HCT116 (cell line): ENCODE data around the gene PDIA2. TPM values are rescaled to one million over a fixed set of nuclear protein-coding genes. Genes with fewer than 3 reads are reported as not detected.

ENCODE experiments used
- ATAC-seq: fragments of 200-7000 bp; cut with Tn5 transposase; 2 replicates; pipeline ENCODE4 v1.9.1; 2020; ENCODE audit warnings: mild to moderate bottlenecking, moderate library complexity
- BruUV-seq: library from RNA; stranded (reverse); fragments of 400-500 nt; replicated peaks from 2 replicates; lab custom pipeline; 2021; lab: Mats Ljungman, UMichigan
- CTCF ChIA-PET: fragments of 300-600 bp; sonication (Branson Sonifier 250); formaldehyde crosslinking; loops from one replicate; lab custom pipeline; 2021; ENCODE audit warnings: antibody characterized with exemption; lab: Charles Lee
- POLR2A ChIA-PET: fragments of 300-600, 350-600 bp; sonication (Branson Sonifier 250); formaldehyde crosslinking; loops from one replicate; lab custom pipeline; 2021; ENCODE audit warnings: antibody characterized with exemption; lab: Charles Lee
- RAD21 ChIA-PET, 2 experiments: fragments of 300-600 bp; sonication (Branson Sonifier 250); formaldehyde crosslinking; loops; one replicate each; lab custom pipeline; 2023; ENCODE audit warnings: low total read pairs in 2 of 2; ENCODE audit not compliant: uncharacterized antibody in 2 of 2, unreplicated experiment in 2 of 2, low non-redundant PET in 1 of 2; lab: Charles Lee
- DNase-seq: peaks from one replicate; pipeline ENCODE4 v3.0.0-alpha.2; 2010; ENCODE audit warnings: low read depth, low spot score
- H2AFZ ChIP-seq: fragments of 200-600 bp; shearing (Covaris generic), sonication (generic); 2 replicates; pipeline ENCODE4 v1.6.1; 2017; ENCODE audit warnings: low read depth, mixed run types, mixed read lengths, antibody characterized with exemption, low read length; ENCODE audit not compliant: poor library complexity, severe bottlenecking
- H3K27ac ChIP-seq: 2 replicates; pipeline ENCODE4 v1.5.1; 2012; ENCODE audit warnings: low read depth, low read length
- H3K27me3 ChIP-seq: fragments of 200-600 bp; sonication (generic); 2 replicates; pipeline ENCODE4 v1.6.1; 2016; ENCODE audit warnings: mixed run types, low read length, mixed read lengths; ENCODE audit not compliant: insufficient read depth
- H3K36me3 ChIP-seq, 2 experiments: fragments of 200-500 bp in 1 of 2; fragments of 200-600 bp in 1 of 2; sonication (Bioruptor generic) in 1 of 2; sonication (generic) in 1 of 2; 2 replicates each; pipeline versions ENCODE4 v1.5.1 to v1.6.1; 2014 to 2016; ENCODE audit warnings: low read length in 2 of 2, inconsistent platforms in 1 of 2, mixed read lengths in 1 of 2, mixed run types in 1 of 2; ENCODE audit not compliant: insufficient read depth in 2 of 2, control insufficient read depth in 1 of 2
- H3K4me1 ChIP-seq, 2 experiments: fragments of 200-600 bp in 1 of 2; sonication (generic) in 1 of 2; 2 replicates each; pipeline versions ENCODE4 v1.5.1 to v1.6.1; 2012 to 2017; ENCODE audit warnings: low read length in 2 of 2, inconsistent platforms in 1 of 2, mild to moderate bottlenecking in 1 of 2, mixed read lengths in 1 of 2, mixed run types in 1 of 2, moderate library complexity in 1 of 2; ENCODE audit not compliant: insufficient read depth in 2 of 2, control insufficient read depth in 1 of 2
- H3K4me2 ChIP-seq: fragments of 200-600 bp; sonication (generic); 2 replicates; pipeline ENCODE4 v1.6.1; 2017; ENCODE audit warnings: mixed run types, low read length, mixed read lengths
- H3K4me3 ChIP-seq, 2 experiments: fragments of 200-600 bp in 1 of 2; sonication (generic) in 1 of 2; replicated peaks in 1 of 2; 2 replicates each; pipeline ENCODE4 v1.5.1; 2011 to 2016; ENCODE audit warnings: low read length in 2 of 2, control low read depth in 1 of 2, low read depth in 1 of 2, mild to moderate bottlenecking in 1 of 2, mixed read lengths in 1 of 2, mixed run types in 1 of 2
- H3K79me2 ChIP-seq: fragments of 200-600 bp; sonication (generic); 2 replicates; pipeline ENCODE4 v1.6.1; 2017; ENCODE audit warnings: mild to moderate bottlenecking, mixed run types, low read length, moderate library complexity, mixed read lengths; ENCODE audit not compliant: insufficient read depth
- H3K9ac ChIP-seq: fragments of 200-600 bp; sonication (generic); 2 replicates; pipeline ENCODE4 v1.6.1; 2016; ENCODE audit warnings: low read length, mixed read lengths
- H3K9me2 ChIP-seq: fragments of 200-600 bp; sonication (generic), shearing (Covaris generic); 2 replicates; pipeline ENCODE4 v1.6.1; 2017; ENCODE audit warnings: mixed run types, mild to moderate bottlenecking, moderate library complexity; ENCODE audit not compliant: insufficient read depth
- H3K9me3 ChIP-seq, 2 experiments: fragments of 200-500 bp in 1 of 2; fragments of 200-600 bp in 1 of 2; sonication (Bioruptor generic) in 1 of 2; sonication (generic) in 1 of 2; 2 replicates each; pipeline ENCODE4 v1.6.1; 2014 to 2017; ENCODE audit warnings: low read length in 2 of 2, mixed read lengths in 2 of 2, inconsistent platforms in 1 of 2, low read depth in 1 of 2, mild to moderate bottlenecking in 1 of 2, mixed run types in 1 of 2, moderate library complexity in 1 of 2; ENCODE audit not compliant: control insufficient read depth in 1 of 2, insufficient read depth in 1 of 2
- H4K20me1 ChIP-seq: fragments of 200-600 bp; sonication (generic), shearing (Covaris generic); 2 replicates; pipeline ENCODE4 v1.6.1; 2017; ENCODE audit warnings: mixed run types, mild to moderate bottlenecking, moderate library complexity; ENCODE audit not compliant: insufficient read depth
- CTCF ChIP-seq, 3 experiments: fragments of 200-600 bp in 1 of 3; sonication (generic) in 1 of 3; IDR thresholded peaks in 2 of 3; conservative IDR thresholded peaks in 1 of 3; 2 replicates each; pipeline ENCODE4 v1.5.1; 2012 to 2017; ENCODE audit warnings: low read depth in 2 of 3, low read length in 2 of 3, antibody characterized with exemption in 1 of 3, borderline replicate concordance in 1 of 3, control low read depth in 1 of 3, mild to moderate bottlenecking in 1 of 3, mixed read lengths in 1 of 3, mixed run types in 1 of 3, moderate library complexity in 1 of 3; ENCODE audit not compliant: insufficient read depth in 1 of 3
- EGR1 ChIP-seq: IDR thresholded peaks from 2 replicates; pipeline ENCODE4 v1.6.1; 2012; ENCODE audit warnings: low read depth
- ELF1 ChIP-seq: IDR thresholded peaks from 2 replicates; pipeline ENCODE4 v1.6.1; 2012; ENCODE audit warnings: low read depth, borderline replicate concordance
- FOSL1 ChIP-seq: IDR thresholded peaks from 2 replicates; pipeline ENCODE4 v1.6.1; 2012; ENCODE audit warnings: low read depth
- JUND ChIP-seq: IDR thresholded peaks from 2 replicates; pipeline ENCODE4 v1.6.1; 2012
- POLR2A ChIP-seq: IDR thresholded peaks from 2 replicates; pipeline ENCODE4 v1.7.0; 2011; ENCODE audit warnings: borderline replicate concordance; ENCODE audit not compliant: insufficient read depth, insufficient read length; ENCODE audit errors: extremely low read depth
- SIN3A ChIP-seq: IDR thresholded peaks from 2 replicates; pipeline ENCODE4 v1.6.1; 2012; ENCODE audit warnings: low read depth
- SRF ChIP-seq: IDR thresholded peaks from 2 replicates; pipeline ENCODE4 v1.6.1; 2012; ENCODE audit warnings: low read depth
- TCF7L2 ChIP-seq: IDR thresholded peaks from 2 replicates; pipeline ENCODE4 v1.7.0; 2011; ENCODE audit warnings: borderline replicate concordance, inconsistent platforms; ENCODE audit not compliant: insufficient read depth, insufficient read length; ENCODE audit errors: extremely low read depth
- YY1 ChIP-seq: IDR thresholded peaks from 2 replicates; pipeline ENCODE4 v1.6.1; 2011; ENCODE audit warnings: low read length, low read depth, moderate library complexity, mild to moderate bottlenecking; ENCODE audit not compliant: insufficient replicate concordance; ENCODE audit errors: extremely low read depth
- ZNF274 ChIP-seq: fragments of 200-500 bp; sonication (Bioruptor generic); IDR thresholded peaks from 2 replicates; pipeline ENCODE4 v1.6.1; 2014; ENCODE audit warnings: mild to moderate bottlenecking, low read depth, low read length, inconsistent platforms
- intact Hi-C: fragments of 100-400 bp; cut with micrococcal nuclease; formaldehyde crosslinking; loops from 2 replicates; pipeline ENCODE4 v1.10.0; 2022
- total RNA-seq: library from RNA; stranded (reverse); gene quantifications from one replicate; pipeline ENCODE4 v1.2.1, GENCODE V29; 2021; ENCODE audit not compliant: unreplicated experiment

PDIA2 gene
- total RNA-seq, 1 experiment from 2014 or later, result 0.93 TPM

- DNase-seq (no peak), ATAC-seq (no peak)
- H3K27ac ChIP-seq, result no peak overlapping the region
- H3K27me3 ChIP-seq, result no peaks in the 10 kb centered on the region
- H3K36me3 ChIP-seq, result no peaks in the 10 kb centered on the region
- H3K4me3 ChIP-seq, result no peak overlapping the region
- no peaks in the 10 kb centered on the region for H3K9me2 ChIP-seq
- no peaks in the 10 kb centered on the region for H3K79me2 ChIP-seq
- no peak overlapping the region for H3K4me2 ChIP-seq
- H3K9me3 ChIP-seq, result no peaks in the 10 kb centered on the region
- intact Hi-C loops, result no loop called here
- TF ChIP-seq CTCF (IDR thresholded peaks at IDR 0.05 in 2 of 3, conservative IDR thresholded peaks at IDR 0.05 in 1 of 3; ENCODE audit: borderline replicate concordance in 1 of 3, insufficient read depth in 1 of 3, low read depth in 2 of 3, low read length in 2 of 3) (no peak), SRF (no peak), SIN3A (no peak), EGR1 (no peak), ZNF274 (no peak), ELF1 (no peak), JUND (no peak), FOSL1 (no peak), POLR2A (no peak), TCF7L2 (no peak), YY1 (no peak)
- H2AFZ ChIP-seq, result no peak overlapping the region
- no peaks in the 10 kb centered on the region for H4K20me1 ChIP-seq
- ChIA-PET POLR2A (no interaction called here), CTCF (no interaction called here), RAD21 (no interaction called here)
- H3K9ac ChIP-seq, result no peak overlapping the region
- no peaks in the 10 kb centered on the region for H3K4me1 ChIP-seq
- BruUV-seq, result no TSS peak
These were observed 7.2 kb downstream of the PDIA2 start for GRCh38 chr16:290015-290680.
